Panc1 (cell line): Measurements from ENCODE around the gene TRAF2. TPM values are rescaled to one million over a fixed set of nuclear protein-coding genes. Genes with fewer than 3 reads are reported as not detected.
A peak's percentile ranks its signal among the peaks of the same experiment; 100 is the strongest.

Source experiments
- ATAC-seq: fragments of 200-7000 bp; cut with Tn5 transposase; 2 replicates; pipeline ENCODE4 v1.9.1; 2020; ENCODE audit warnings: mild to moderate bottlenecking, moderate library complexity
- BruUV-seq: library from RNA; stranded (reverse); fragments of 400-500 nt; replicated peaks from 2 replicates; lab custom pipeline; 2021; lab: Mats Ljungman, UMichigan
- CTCF ChIA-PET: fragments of 300-600 bp; sonication (Branson Sonifier 250); formaldehyde crosslinking; loops from one replicate; lab custom pipeline; 2022; ENCODE audit warnings: antibody characterized with exemption; lab: Charles Lee
- POLR2A ChIA-PET: fragments of 300-600 bp; sonication (Branson Sonifier 250); formaldehyde crosslinking; loops from one replicate; lab custom pipeline; 2022; ENCODE audit warnings: antibody characterized with exemption; lab: Charles Lee
- DNase-seq: peaks from one replicate; pipeline ENCODE4 v3.0.0-alpha.2; 2010; ENCODE audit warnings: low read depth, low spot score
- H3K27ac ChIP-seq: 2 replicates; pipeline ENCODE4 v1.5.1; 2011; ENCODE audit warnings: mild to moderate bottlenecking, low read length, inconsistent platforms
- H3K27me3 ChIP-seq: fragments of 200-500 bp; sonication (Bioruptor generic); 2 replicates; pipeline ENCODE4 v1.6.0; 2014; ENCODE audit warnings: low read length, inconsistent platforms; ENCODE audit not compliant: control insufficient read depth, insufficient read depth
- H3K36me3 ChIP-seq: fragments of 200-500 bp; sonication (Bioruptor generic); 2 replicates; pipeline ENCODE4 v1.5.1; 2014; ENCODE audit warnings: inconsistent platforms, mild to moderate bottlenecking, low read length, moderate library complexity; ENCODE audit not compliant: control insufficient read depth, insufficient read depth
- H3K4me1 ChIP-seq: 2 replicates; pipeline ENCODE4 v1.5.1; 2011; ENCODE audit warnings: inconsistent platforms, mild to moderate bottlenecking, low read length, moderate library complexity; ENCODE audit not compliant: control insufficient read depth, insufficient read depth
- H3K4me3 ChIP-seq, 2 experiments: 2 replicates each; pipeline ENCODE4 v1.5.1; 2011 to 2012; ENCODE audit warnings: low read depth in 2 of 2, low read length in 2 of 2, mild to moderate bottlenecking in 2 of 2, inconsistent platforms in 1 of 2, moderate library complexity in 1 of 2
- H3K9me3 ChIP-seq: fragments of 200-500 bp; sonication (Bioruptor generic); 2 replicates; pipeline ENCODE4 v1.5.1; 2014; ENCODE audit warnings: low read depth, mild to moderate bottlenecking, inconsistent platforms, low read length, moderate library complexity; ENCODE audit not compliant: control insufficient read depth, insufficient read depth
- CTCF ChIP-seq: fragments of 450-650 bp; IDR thresholded peaks from 2 replicates; pipeline ENCODE4 v1.5.1; 2017; ENCODE audit warnings: mild to moderate bottlenecking
- POLR2AphosphoS5 ChIP-seq: IDR thresholded peaks from 2 replicates; pipeline ENCODE4 v1.6.1; 2012; ENCODE audit warnings: mild to moderate bottlenecking, low read depth, low read length, moderate library complexity
- SIN3A ChIP-seq: IDR thresholded peaks from 2 replicates; pipeline ENCODE4 v1.6.1; 2012; ENCODE audit warnings: low read depth, mild to moderate bottlenecking, low read length, moderate library complexity, borderline replicate concordance; ENCODE audit not compliant: insufficient read depth
- TCF7L2 ChIP-seq: IDR thresholded peaks from 2 replicates; pipeline ENCODE4 v1.6.1; 2011; ENCODE audit warnings: mild to moderate bottlenecking, low read depth, low read length, inconsistent platforms
- in situ Hi-C: cut with HindIII; loops from 2 replicates; pipeline ENCODE4 v1.10.0; 2016; ENCODE audit warnings: low sequenced_read_pairs, low pct_unique_long_range_greater_than_20kb
- intact Hi-C: fragments of 100-400 bp; cut with micrococcal nuclease; formaldehyde crosslinking; loops from one replicate; pipeline ENCODE4 v1.10.0; 2022; ENCODE audit not compliant: unreplicated experiment
- total RNA-seq: library from RNA; stranded (reverse); gene quantifications from one replicate; pipeline ENCODE4 v1.2.1, GENCODE V29; 2021; ENCODE audit not compliant: unreplicated experiment
- TF ChIP-seq, protein P1 (sequence below), 2 experiments: IDR thresholded peaks; 2 replicates each; pipeline ENCODE4 v1.6.1; 2011 to 2012; ENCODE audit warnings: low read depth in 2 of 2, control low read depth in 1 of 2, low read length in 1 of 2, mild to moderate bottlenecking in 1 of 2, moderate library complexity in 1 of 2; ENCODE audit not compliant: insufficient read depth in 1 of 2

TRAF2 gene
- total RNA-seq, 1 experiment from 2014 or later: 48.7 TPM

GRCh38 chr9:136896027-136896426 is 9.7 kb downstream of the TRAF2 start:
- TF ChIP-seq CTCF (no peak), SIN3A (no peak), TCF7L2 (no peak), POLR2AphosphoS5 (no peak)
- TF ChIP-seq, protein P1, sequence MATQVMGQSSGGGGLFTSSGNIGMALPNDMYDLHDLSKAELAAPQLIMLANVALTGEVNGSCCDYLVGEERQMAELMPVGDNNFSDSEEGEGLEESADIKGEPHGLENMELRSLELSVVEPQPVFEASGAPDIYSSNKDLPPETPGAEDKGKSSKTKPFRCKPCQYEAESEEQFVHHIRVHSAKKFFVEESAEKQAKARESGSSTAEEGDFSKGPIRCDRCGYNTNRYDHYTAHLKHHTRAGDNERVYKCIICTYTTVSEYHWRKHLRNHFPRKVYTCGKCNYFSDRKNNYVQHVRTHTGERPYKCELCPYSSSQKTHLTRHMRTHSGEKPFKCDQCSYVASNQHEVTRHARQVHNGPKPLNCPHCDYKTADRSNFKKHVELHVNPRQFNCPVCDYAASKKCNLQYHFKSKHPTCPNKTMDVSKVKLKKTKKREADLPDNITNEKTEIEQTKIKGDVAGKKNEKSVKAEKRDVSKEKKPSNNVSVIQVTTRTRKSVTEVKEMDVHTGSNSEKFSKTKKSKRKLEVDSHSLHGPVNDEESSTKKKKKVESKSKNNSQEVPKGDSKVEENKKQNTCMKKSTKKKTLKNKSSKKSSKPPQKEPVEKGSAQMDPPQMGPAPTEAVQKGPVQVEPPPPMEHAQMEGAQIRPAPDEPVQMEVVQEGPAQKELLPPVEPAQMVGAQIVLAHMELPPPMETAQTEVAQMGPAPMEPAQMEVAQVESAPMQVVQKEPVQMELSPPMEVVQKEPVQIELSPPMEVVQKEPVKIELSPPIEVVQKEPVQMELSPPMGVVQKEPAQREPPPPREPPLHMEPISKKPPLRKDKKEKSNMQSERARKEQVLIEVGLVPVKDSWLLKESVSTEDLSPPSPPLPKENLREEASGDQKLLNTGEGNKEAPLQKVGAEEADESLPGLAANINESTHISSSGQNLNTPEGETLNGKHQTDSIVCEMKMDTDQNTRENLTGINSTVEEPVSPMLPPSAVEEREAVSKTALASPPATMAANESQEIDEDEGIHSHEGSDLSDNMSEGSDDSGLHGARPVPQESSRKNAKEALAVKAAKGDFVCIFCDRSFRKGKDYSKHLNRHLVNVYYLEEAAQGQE (IDR thresholded peaks at IDR 0.05; ENCODE audit: insufficient read depth in 1 of 2, low read depth in 2 of 2, low read length in 1 of 2): no peak
- Histone ChIP-seq H3K36me3 (0 out of 2 replicates have a peak, but pooled peaks cover 2% of the 10 kb centered on the region), H3K27me3 (no peaks in the 10 kb centered on the region), H3K4me3 (no peak overlapping the region), H3K4me1 (peaks cover 25% of the 10 kb centered on the region), H3K9me3 (no peaks in the 10 kb centered on the region), H3K27ac (peak overlapping the region; percentile 23; the same call in 1 of the 2 replicates)
- in situ Hi-C loops: no loop called here
- POLR2A ChIA-PET: no interaction called here
- CTCF ChIA-PET: no interaction called here
- no TSS peak for BruUV-seq
- intact Hi-C loops: no loop called here
- DNase-seq (no peak), ATAC-seq (no peak)

DNA sequence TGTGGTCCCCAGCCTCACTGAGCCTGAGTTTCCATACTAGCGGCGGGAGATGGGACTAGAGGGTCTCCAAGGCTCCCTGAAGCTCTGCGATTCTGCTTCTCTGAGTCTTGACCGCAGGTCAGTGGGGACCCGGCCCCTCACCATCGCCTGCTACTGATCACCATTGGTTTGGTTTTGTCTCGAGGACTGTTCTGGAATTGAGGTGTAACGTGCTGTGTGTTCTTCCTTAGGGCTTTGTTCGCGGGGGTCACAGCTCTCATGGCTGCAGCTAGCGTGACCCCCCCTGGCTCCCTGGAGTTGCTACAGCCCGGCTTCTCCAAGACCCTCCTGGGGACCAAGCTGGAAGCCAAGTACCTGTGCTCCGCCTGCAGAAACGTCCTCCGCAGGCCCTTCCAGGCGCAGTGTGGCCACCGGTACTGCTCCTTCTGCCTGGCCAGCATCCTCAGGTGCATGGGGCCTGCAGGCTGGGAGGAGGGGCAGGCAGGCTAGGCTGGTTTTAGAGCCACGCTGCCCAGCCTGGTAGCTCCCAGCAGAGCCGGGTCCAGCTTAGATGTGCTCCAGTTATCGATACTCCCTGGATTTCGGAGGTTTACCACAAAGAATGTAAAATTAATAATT is 12.3 kb downstream of the TRAF2 start:
- Histone ChIP-seq H3K27ac (peak overlapping the region; percentile 97), H3K4me1 (peaks cover 49% of the 10 kb centered on the region), H3K4me3 (no peak overlapping the region), H3K36me3 (peaks cover 4% of the 10 kb centered on the region; the same call in 1 of the 2 replicates), H3K27me3 (no peaks in the 10 kb centered on the region), H3K9me3 (no peaks in the 10 kb centered on the region)
- CTCF ChIA-PET: interaction anchor here (1.3 kb wide), 1 partner anchor 16 kb away, joined by 3 read pairs; no protein-coding TSS in a partner anchor
- ATAC-seq (no peak), DNase-seq (no peak)
- TF ChIP-seq, protein P1 (IDR thresholded peaks at IDR 0.05; ENCODE audit: insufficient read depth in 1 of 2, low read depth in 2 of 2, low read length in 1 of 2): no peak
- TF ChIP-seq TCF7L2: no peak
- TF ChIP-seq POLR2AphosphoS5: no peak
- no peak for TF ChIP-seq SIN3A
- TF ChIP-seq CTCF: no peak
- intact Hi-C loops (no loop called here), in situ Hi-C loops (no loop called here)
- no TSS peak for BruUV-seq
- POLR2A ChIA-PET: no interaction called here
